ENCODE results near the gene CFAP157.

Gene CFAP157

DNA sequence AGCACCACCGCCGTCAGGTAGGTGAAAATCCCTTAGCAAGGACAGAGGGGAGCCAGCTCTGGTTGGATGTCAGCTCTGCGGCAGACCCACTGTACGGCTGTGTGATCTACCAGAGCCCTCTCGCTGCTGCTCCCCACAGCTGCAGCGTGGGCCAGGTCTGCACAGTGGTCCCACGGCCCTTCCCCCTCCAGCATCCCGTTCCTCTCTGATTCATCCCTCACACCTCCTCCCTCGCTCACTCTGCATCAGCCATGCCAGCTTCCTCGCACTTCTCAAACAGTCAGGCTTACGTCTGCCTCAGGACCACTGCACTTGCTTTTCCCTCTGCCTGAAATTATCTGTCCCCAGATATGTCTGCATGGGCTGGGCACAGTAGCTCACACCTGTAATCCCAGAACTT lies 26.6 kb upstream of the CFAP157 start:
- H3K9me3 ChIP-seq (ENCODE audit: control insufficient read depth, low read length) = no peaks in the 10 kb centered on the region
- no peak overlapping the region for H3K4me3 ChIP-seq (ENCODE audit: low read length)
- no peaks in the 10 kb centered on the region for H3K27me3 ChIP-seq (ENCODE audit: control insufficient read depth, insufficient read depth, low read length)
- no peak overlapping the region for H3K9ac ChIP-seq (ENCODE audit: low read length)
- no peaks in the 10 kb centered on the region for H3K36me3 ChIP-seq (ENCODE audit: control insufficient read depth, insufficient read depth, low read length)
- H3K4me1 ChIP-seq (ENCODE audit: control insufficient read depth, insufficient read depth, low read length) = no peaks in the 10 kb centered on the region

DNA sequence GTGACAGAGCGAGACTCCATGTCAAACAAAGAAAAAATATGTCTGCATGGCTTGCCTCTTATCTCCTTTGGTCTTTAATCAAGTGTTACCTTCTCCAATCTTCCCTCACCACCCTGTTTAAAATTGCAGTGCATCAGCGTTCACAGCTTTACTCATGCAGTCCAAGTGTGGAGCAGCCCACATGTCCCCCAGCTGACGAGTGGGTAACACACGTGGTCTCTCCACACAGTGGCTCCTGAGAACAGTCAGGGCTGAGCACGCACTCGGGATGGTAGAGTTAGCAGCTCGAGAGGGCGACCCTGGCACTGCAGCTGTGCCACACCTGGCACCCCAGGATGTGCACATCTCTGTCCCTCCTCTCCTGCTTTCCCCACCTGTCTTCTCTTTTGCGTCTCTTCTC lies 25.9 kb upstream of the CFAP157 start:
- H3K36me3 ChIP-seq (ENCODE audit: control insufficient read depth, insufficient read depth, low read length) = no peaks in the 10 kb centered on the region
- no peaks in the 10 kb centered on the region for H3K4me1 ChIP-seq (ENCODE audit: control insufficient read depth, insufficient read depth, low read length)
- no peak overlapping the region for H3K9ac ChIP-seq (ENCODE audit: low read length)

DNA sequence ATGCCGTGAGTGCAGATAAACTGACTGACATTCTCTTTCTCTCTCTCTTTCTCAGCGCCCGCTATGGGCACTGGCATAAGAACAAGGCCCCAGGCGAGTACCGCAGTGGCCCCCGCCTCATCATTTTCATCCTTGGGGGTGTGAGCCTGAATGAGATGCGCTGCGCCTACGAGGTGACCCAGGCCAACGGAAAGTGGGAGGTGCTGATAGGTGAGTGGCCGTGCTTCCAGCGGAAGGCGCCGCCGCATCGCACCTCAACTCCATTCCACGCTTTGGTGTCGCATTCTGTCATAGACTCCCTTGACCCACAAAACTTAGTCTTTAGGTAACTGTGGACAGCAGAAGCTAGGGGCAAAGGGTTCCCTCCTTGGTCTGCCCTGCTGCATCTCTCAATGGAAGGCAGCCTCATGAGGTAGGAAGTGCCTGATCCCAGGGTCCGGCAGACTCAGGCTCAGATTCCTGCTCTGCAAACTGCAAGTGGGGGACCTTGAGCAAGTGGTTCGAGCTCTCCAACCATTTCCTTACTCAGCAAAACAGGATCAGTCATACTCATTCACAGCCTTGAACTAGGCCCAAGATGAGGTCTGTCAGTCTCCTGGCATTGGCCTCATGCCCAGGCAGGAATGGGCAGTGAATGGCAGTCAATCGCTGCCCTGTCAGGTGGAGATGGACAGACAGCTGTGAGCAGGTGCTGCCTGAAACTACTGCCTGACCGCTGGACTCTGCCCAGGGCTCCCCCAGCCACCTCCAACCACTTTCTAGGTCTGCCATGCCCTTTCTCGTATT lies 24.2 kb upstream of the CFAP157 start:
- Histone ChIP-seq H3K9me3 (ENCODE audit: control insufficient read depth, low read length) (no peaks in the 10 kb centered on the region), H3K4me3 (ENCODE audit: low read length) (no peak overlapping the region), H3K9ac (ENCODE audit: low read length) (no peak overlapping the region), H3K27me3 (ENCODE audit: control insufficient read depth, insufficient read depth, low read length) (no peaks in the 10 kb centered on the region), H3K36me3 (ENCODE audit: control insufficient read depth, insufficient read depth, low read length) (no peaks in the 10 kb centered on the region), H3K4me1 (ENCODE audit: control insufficient read depth, insufficient read depth, low read length) (no peaks in the 10 kb centered on the region)

More for the DNA sequence above, 25.9 kb upstream of the CFAP157 start:
- no peak overlapping the region for H3K4me3 ChIP-seq (ENCODE audit: low read length)
- H3K27me3 ChIP-seq (ENCODE audit: control insufficient read depth, insufficient read depth, low read length) = no peaks in the 10 kb centered on the region
- H3K9me3 ChIP-seq (ENCODE audit: control insufficient read depth, low read length) = no peaks in the 10 kb centered on the region

DNA sequence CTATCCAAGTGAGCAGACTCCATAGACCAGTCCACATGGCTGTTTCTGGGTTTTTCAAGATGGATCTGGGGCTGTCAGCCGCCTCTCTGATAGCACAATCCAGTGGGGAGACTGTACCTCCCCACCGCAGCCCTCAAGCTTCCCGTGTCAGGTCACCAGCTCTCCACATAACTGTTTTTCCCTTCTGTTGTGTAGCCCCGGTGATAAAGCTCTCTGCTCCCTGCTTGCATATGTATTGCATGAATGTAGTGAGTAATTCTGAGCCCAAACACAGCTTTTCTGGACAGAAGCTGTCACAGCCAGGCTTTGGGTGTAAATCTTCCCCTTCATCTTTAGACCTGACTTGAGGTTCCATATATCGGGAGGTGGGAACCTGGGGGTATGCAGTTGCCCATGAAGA lies 23.1 kb upstream of the CFAP157 start:
- H3K4me1 ChIP-seq (ENCODE audit: control insufficient read depth, insufficient read depth, low read length) = no peaks in the 10 kb centered on the region
- H3K9ac ChIP-seq (ENCODE audit: low read length) = no peak overlapping the region
- H3K9me3 ChIP-seq (ENCODE audit: control insufficient read depth, low read length) = no peaks in the 10 kb centered on the region
- H3K27me3 ChIP-seq (ENCODE audit: control insufficient read depth, insufficient read depth, low read length) = no peaks in the 10 kb centered on the region
- no peak overlapping the region for H3K4me3 ChIP-seq (ENCODE audit: low read length)
- H3K36me3 ChIP-seq (ENCODE audit: control insufficient read depth, insufficient read depth, low read length) = no peaks in the 10 kb centered on the region

DNA sequence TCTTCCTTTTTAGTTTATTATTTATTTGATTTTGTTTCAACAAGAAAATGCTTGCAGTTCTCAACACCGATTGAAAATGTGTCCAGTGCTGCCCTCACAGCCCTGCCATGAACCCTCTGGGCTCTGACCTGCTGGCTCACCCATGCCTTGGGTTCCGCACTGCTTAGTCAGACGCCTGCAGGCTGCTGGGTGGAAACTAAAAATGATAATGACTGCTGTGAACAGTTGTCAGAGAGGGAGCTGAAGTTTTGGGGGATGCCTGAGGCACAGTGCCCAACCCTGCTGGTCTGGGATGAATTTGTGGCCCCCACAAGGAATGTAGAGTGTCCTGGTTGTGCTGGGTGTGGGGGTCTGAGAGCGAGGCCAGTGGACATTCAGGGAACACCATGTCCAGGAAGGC lies 22.2 kb upstream of the CFAP157 start:
- Histone ChIP-seq H3K27me3 (ENCODE audit: control insufficient read depth, insufficient read depth, low read length) (no peaks in the 10 kb centered on the region), H3K4me1 (ENCODE audit: control insufficient read depth, insufficient read depth, low read length) (no peaks in the 10 kb centered on the region), H3K9ac (ENCODE audit: low read length) (no peak overlapping the region), H3K9me3 (ENCODE audit: control insufficient read depth, low read length) (no peaks in the 10 kb centered on the region), H3K36me3 (ENCODE audit: control insufficient read depth, insufficient read depth, low read length) (no peaks in the 10 kb centered on the region), H3K4me3 (ENCODE audit: low read length) (no peak overlapping the region)

DNA sequence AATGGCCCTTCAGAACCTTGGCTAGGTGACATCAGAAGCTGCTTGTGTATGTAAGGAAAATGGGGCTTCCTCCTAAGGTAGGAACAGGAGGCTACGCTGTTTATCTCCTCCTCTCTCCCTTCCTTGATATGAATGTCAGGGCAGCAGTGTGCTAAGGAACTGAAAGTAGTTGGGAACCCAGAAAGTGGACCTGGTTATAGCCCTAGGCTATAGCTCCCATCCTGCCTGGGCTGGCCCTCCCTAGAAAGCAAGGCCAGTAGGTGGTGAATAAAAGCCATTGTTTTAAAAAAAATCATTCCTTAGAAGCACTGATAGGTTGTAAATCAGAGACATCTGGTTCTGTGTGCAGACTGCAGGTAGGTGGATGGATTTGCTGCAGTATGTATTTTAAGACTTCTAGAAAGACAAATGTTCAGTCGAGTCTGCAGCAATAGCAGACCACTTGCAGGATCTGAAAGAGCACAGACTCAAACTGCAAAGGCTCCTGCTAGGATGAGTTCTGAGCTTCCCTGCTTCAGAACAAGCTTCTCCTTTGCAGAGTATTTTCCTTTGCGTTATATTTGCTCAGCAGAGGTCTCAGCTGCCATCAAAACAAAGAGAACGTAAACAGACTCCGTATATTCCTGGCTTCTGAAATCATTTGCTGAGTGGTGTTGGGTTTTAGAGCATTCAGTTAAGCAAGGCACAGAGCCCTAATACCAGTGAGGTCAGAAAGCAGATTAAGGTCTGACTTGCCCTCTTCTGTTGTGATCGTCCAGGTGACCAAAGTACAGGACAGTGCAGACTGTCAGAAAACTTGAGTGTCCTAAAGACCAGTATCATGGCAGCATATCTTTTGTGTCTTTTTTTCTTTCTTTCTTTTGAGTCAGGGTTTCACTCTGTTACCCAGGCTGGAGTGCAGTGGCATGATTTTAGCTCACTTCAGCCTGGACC lies 20.1 kb upstream of the CFAP157 start:
- no peaks in the 10 kb centered on the region for H3K4me1 ChIP-seq (ENCODE audit: control insufficient read depth, insufficient read depth, low read length)
- no peaks in the 10 kb centered on the region for H3K27me3 ChIP-seq (ENCODE audit: control insufficient read depth, insufficient read depth, low read length)
- H3K4me3 ChIP-seq (ENCODE audit: low read length) = no peak overlapping the region
- H3K36me3 ChIP-seq (ENCODE audit: control insufficient read depth, insufficient read depth, low read length) = no peaks in the 10 kb centered on the region
- no peak overlapping the region for H3K9ac ChIP-seq (ENCODE audit: low read length)
- no peaks in the 10 kb centered on the region for H3K9me3 ChIP-seq (ENCODE audit: control insufficient read depth, low read length)

GRCh38 chr9:127689329-127690000 lies 17.3 kb upstream of the CFAP157 start:
- no peaks in the 10 kb centered on the region for H3K9me3 ChIP-seq (ENCODE audit: control insufficient read depth, low read length)
- no peaks in the 10 kb centered on the region for H3K36me3 ChIP-seq (ENCODE audit: control insufficient read depth, insufficient read depth, low read length)
- H3K4me3 ChIP-seq (ENCODE audit: low read length) = no peak overlapping the region
- H3K9ac ChIP-seq (ENCODE audit: low read length) = no peak overlapping the region
- H3K27me3 ChIP-seq (ENCODE audit: control insufficient read depth, insufficient read depth, low read length) = no peaks in the 10 kb centered on the region
- H3K4me1 ChIP-seq (ENCODE audit: control insufficient read depth, insufficient read depth, low read length) = no peaks in the 10 kb centered on the region

GRCh38 chr9:127690735-127691134 lies 16.1 kb upstream of the CFAP157 start:
- Histone ChIP-seq H3K4me1 (ENCODE audit: control insufficient read depth, insufficient read depth, low read length) (no peaks in the 10 kb centered on the region), H3K27me3 (ENCODE audit: control insufficient read depth, insufficient read depth, low read length) (no peaks in the 10 kb centered on the region), H3K36me3 (ENCODE audit: control insufficient read depth, insufficient read depth, low read length) (no peaks in the 10 kb centered on the region), H3K9me3 (ENCODE audit: control insufficient read depth, low read length) (no peaks in the 10 kb centered on the region), H3K9ac (ENCODE audit: low read length) (no peak overlapping the region), H3K4me3 (ENCODE audit: low read length) (no peak overlapping the region)

DNA sequence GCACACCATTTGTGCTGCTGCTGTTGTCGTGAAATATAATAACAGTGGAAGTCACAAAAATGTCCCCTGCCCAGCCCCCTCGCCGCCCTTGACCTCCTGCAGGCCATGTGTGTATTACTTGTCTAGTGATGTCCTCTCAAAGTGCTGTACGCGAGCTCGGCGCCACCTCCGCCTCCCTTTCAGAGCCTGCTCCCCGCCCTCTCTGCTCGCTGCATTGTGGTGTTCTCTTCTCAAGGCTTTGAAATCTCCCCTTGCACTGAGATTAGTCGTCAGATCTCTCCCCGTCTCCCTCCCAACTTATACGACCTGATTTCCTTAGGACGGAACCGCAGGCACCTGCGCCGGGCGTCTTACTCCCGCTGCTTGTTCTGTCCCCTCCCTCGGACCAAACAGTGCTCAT lies 14.7 kb upstream of the CFAP157 start:
- H3K4me1 ChIP-seq (ENCODE audit: control insufficient read depth, insufficient read depth, low read length) = no peaks in the 10 kb centered on the region
- no peak overlapping the region for H3K9ac ChIP-seq (ENCODE audit: low read length)
- H3K4me3 ChIP-seq (ENCODE audit: low read length) = no peak overlapping the region
- H3K9me3 ChIP-seq (ENCODE audit: control insufficient read depth, low read length) = no peaks in the 10 kb centered on the region
- H3K27me3 ChIP-seq (ENCODE audit: control insufficient read depth, insufficient read depth, low read length) = no peaks in the 10 kb centered on the region
- no peaks in the 10 kb centered on the region for H3K36me3 ChIP-seq (ENCODE audit: control insufficient read depth, insufficient read depth, low read length)

DNA sequence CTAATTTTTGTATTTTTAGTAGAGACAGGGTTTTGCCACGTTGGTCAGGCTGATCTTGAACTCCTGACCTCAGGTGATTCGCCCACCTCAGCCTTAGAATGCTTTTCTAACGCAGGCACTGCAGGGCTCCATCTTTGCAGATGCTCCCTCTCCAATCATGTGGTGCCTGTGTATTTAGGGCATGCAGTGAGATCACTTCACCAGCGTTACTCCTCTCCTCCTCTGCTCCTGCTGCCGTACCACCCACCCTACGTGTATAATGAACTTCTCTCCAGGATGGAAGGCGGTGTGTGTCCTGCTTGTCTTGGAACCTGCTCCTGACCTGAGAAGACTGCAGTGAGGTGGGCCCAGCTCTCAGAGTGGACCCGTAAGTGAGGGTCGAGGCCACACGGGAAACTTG lies 13.6 kb upstream of the CFAP157 start:
- no peaks in the 10 kb centered on the region for H3K9me3 ChIP-seq (ENCODE audit: control insufficient read depth, low read length)
- H3K27me3 ChIP-seq (ENCODE audit: control insufficient read depth, insufficient read depth, low read length) = no peaks in the 10 kb centered on the region
- no peaks in the 10 kb centered on the region for H3K36me3 ChIP-seq (ENCODE audit: control insufficient read depth, insufficient read depth, low read length)
- no peaks in the 10 kb centered on the region for H3K4me1 ChIP-seq (ENCODE audit: control insufficient read depth, insufficient read depth, low read length)
- H3K9ac ChIP-seq (ENCODE audit: low read length) = no peak overlapping the region
- no peak overlapping the region for H3K4me3 ChIP-seq (ENCODE audit: low read length)

GRCh38 chr9:127693697-127694096 lies 13.1 kb upstream of the CFAP157 start:
- H3K4me1 ChIP-seq (ENCODE audit: control insufficient read depth, insufficient read depth, low read length) = no peaks in the 10 kb centered on the region
- H3K9me3 ChIP-seq (ENCODE audit: control insufficient read depth, low read length) = no peaks in the 10 kb centered on the region
- H3K27me3 ChIP-seq (ENCODE audit: control insufficient read depth, insufficient read depth, low read length) = no peaks in the 10 kb centered on the region
- no peak overlapping the region for H3K4me3 ChIP-seq (ENCODE audit: low read length)
- no peak overlapping the region for H3K9ac ChIP-seq (ENCODE audit: low read length)
- no peaks in the 10 kb centered on the region for H3K36me3 ChIP-seq (ENCODE audit: control insufficient read depth, insufficient read depth, low read length)
